Jurkat, Clone E6-1 (cell line): Measurements from ENCODE around the gene YEATS2.

ENCODE experiments used
- DNase-seq: peaks from one replicate; pipeline ENCODE4 v3.0.0-alpha.2; 2011; ENCODE audit warnings: low read depth, low spot score
- H3K4me3 ChIP-seq: 2 replicates; pipeline ENCODE4 v1.5.1; 2011; ENCODE audit warnings: mild to moderate bottlenecking, low read length, control low read depth, moderate library complexity

YEATS2 gene

GRCh38 chr3:183823963-183824362, 126.4 kb downstream of the YEATS2 start:
- no peak overlapping the region; the same call in 1 of the 2 replicates for H3K4me3 ChIP-seq
- DNase-seq = no peak

GRCh38 chr3:183824761-183825455, 127.3 kb downstream of the YEATS2 start:
- no peak for DNase-seq
- peak overlapping the region; percentile 69 for H3K4me3 ChIP-seq

GRCh38 chr3:183825456-183826161, 128.0 kb downstream of the YEATS2 start, which contains the start of gene MAP6D1:
MAP6D1 (minus strand) TSS chr3:183825577; CDS start chr3:183825547, 30 bp downstream.
- peak; percentile 17 for DNase-seq
- peak within 1 kb of the TSS; percentile 69 for H3K4me3 ChIP-seq

- no peak overlapping the region for H3K4me3 ChIP-seq
- DNase-seq = no peak
Measured at GRCh38 chr3:183826448-183827250, 129.1 kb downstream of the YEATS2 start.

- no peak overlapping the region for H3K4me3 ChIP-seq
- DNase-seq = no peak
Measured at GRCh38 chr3:183827809-183828537, 130.4 kb downstream of the YEATS2 start.

- DNase-seq = no peak
- H3K4me3 ChIP-seq = no peak overlapping the region
Measured at GRCh38 chr3:183828538-183828870, 130.9 kb downstream of the YEATS2 start.

GRCh38 chr3:183829466-183829865, 131.9 kb downstream of the YEATS2 start:
- no peak for DNase-seq

GRCh38 chr3:183830187-183830586, 132.6 kb downstream of the YEATS2 start:
- DNase-seq = no peak

More at GRCh38 chr3:183829466-183829865, 131.9 kb downstream of the YEATS2 start:
- no peak overlapping the region for H3K4me3 ChIP-seq

GRCh38 chr3:183833516-183833915, 135.9 kb downstream of the YEATS2 start:
- DNase-seq = no peak

More at GRCh38 chr3:183830187-183830586, 132.6 kb downstream of the YEATS2 start:
- H3K4me3 ChIP-seq = no peak overlapping the region

GRCh38 chr3:183837390-183837789, 139.8 kb downstream of the YEATS2 start:
- no peak overlapping the region for H3K4me3 ChIP-seq
- DNase-seq = no peak

More at GRCh38 chr3:183833516-183833915, 135.9 kb downstream of the YEATS2 start:
- no peak overlapping the region for H3K4me3 ChIP-seq

GRCh38 chr3:183837894-183838293, 140.3 kb downstream of the YEATS2 start:
- no peak overlapping the region for H3K4me3 ChIP-seq
- no peak for DNase-seq

GRCh38 chr3:183839751-183840150, 142.2 kb downstream of the YEATS2 start:
- DNase-seq = no peak
- no peak overlapping the region for H3K4me3 ChIP-seq

- DNase-seq = no peak
- no peak overlapping the region for H3K4me3 ChIP-seq
Measured at GRCh38 chr3:183844606-183845005, 147.0 kb downstream of the YEATS2 start.

- DNase-seq = no peak
- H3K4me3 ChIP-seq = no peak overlapping the region
Measured at GRCh38 chr3:183845090-183845489, 147.5 kb downstream of the YEATS2 start.

GRCh38 chr3:183845608-183846288, 148.2 kb downstream of the YEATS2 start:
- H3K4me3 ChIP-seq = no peak overlapping the region
- no peak for DNase-seq

- no peak for DNase-seq
- H3K4me3 ChIP-seq = no peak overlapping the region
Measured at GRCh38 chr3:183854318-183855035, 156.9 kb downstream of the YEATS2 start.

GRCh38 chr3:183857863-183858262, 160.3 kb downstream of the YEATS2 start:
- DNase-seq = no peak
- H3K4me3 ChIP-seq = no peak overlapping the region
